ENCODE results near the gene ASB1. TPM values are rescaled to one million over a fixed set of nuclear protein-coding genes. Genes with fewer than 3 reads are reported as not detected.

The ASB1 gene
- total and polyA plus RNA-seq, 2 donors (not counting 1 experiment from before 2014, with no cell fraction given), result 31.9 to 50.7 TPM

- peaks cover 22% of the 10 kb centered on the region for H3K4me1 Mint-ChIP-seq
- peaks cover 94% of the 10 kb centered on the region for H3K79me2 ChIP-seq (ENCODE audit: control insufficient read depth, insufficient read depth, low read length)
- H3K9me3 ChIP-seq (ENCODE audit: control extremely low read depth in 1 of 3, control insufficient read depth in 2 of 3, insufficient read depth in 1 of 3, low read length in 2 of 3), result no peaks in the 10 kb centered on the region
- intact Hi-C loops (cut with micrococcal nuclease), result no loop called here
- H4K20me1 ChIP-seq (ENCODE audit: control insufficient read depth, insufficient read depth, low read length, poor library complexity, severe bottlenecking), result peaks cover 64% of the 10 kb centered on the region
- no peak overlapping the region for H3K9ac ChIP-seq (ENCODE audit: low read length)
- no peak overlapping the region for H2AFZ ChIP-seq (ENCODE audit: insufficient read depth, low read depth, low read length, poor library complexity, severe bottlenecking)
- no peak overlapping the region for H3K27ac Mint-ChIP-seq
- POLR2A ChIA-PET, result no interaction called here
- H3K4me1 ChIP-seq (ENCODE audit: control insufficient read depth in 2 of 2, insufficient read depth in 2 of 2, low read length in 2 of 2), result no peaks in the 10 kb centered on the region
- no peak overlapping the region for H3K4me3 Mint-ChIP-seq
- H3K27me3 ChIP-seq (replicated peaks in 1 of 4; ENCODE audit: control extremely low read depth in 1 of 4, control insufficient read depth in 3 of 4, insufficient read depth in 4 of 4, low read length in 3 of 4), result no peaks in the 10 kb centered on the region
- H3K27me3 Mint-ChIP-seq, result no peaks in the 10 kb centered on the region
- H3K4me3 ChIP-seq (ENCODE audit: control extremely low read depth in 1 of 5, extremely low read depth in 1 of 5, insufficient read depth in 1 of 5, low read depth in 2 of 5, low read length in 4 of 5), result no peak overlapping the region
- H3K27ac ChIP-seq (ENCODE audit: low read length in 2 of 2), result no peak overlapping the region
- ATAC-seq (ENCODE audit: low read depth) (no peak), DNase-seq (no peak)
- peaks cover 6 to 59% of the 10 kb centered on the region in 2 experiments for H3K36me3 ChIP-seq (replicated peaks in 1 of 2; ENCODE audit: control extremely low read depth in 1 of 2, control insufficient read depth in 1 of 2, extremely low read depth in 1 of 2, insufficient read depth in 2 of 2, low read length in 1 of 2)
- no peaks in the 10 kb centered on the region for H3K9me3 Mint-ChIP-seq (ENCODE audit: insufficient read depth)
- CTCF ChIA-PET, result no interaction called here
- no peak overlapping the region for H3K4me2 ChIP-seq (replicated peaks; ENCODE audit: low read depth, low read length, poor library complexity, severe bottlenecking)
- TF ChIP-seq, protein P1, sequence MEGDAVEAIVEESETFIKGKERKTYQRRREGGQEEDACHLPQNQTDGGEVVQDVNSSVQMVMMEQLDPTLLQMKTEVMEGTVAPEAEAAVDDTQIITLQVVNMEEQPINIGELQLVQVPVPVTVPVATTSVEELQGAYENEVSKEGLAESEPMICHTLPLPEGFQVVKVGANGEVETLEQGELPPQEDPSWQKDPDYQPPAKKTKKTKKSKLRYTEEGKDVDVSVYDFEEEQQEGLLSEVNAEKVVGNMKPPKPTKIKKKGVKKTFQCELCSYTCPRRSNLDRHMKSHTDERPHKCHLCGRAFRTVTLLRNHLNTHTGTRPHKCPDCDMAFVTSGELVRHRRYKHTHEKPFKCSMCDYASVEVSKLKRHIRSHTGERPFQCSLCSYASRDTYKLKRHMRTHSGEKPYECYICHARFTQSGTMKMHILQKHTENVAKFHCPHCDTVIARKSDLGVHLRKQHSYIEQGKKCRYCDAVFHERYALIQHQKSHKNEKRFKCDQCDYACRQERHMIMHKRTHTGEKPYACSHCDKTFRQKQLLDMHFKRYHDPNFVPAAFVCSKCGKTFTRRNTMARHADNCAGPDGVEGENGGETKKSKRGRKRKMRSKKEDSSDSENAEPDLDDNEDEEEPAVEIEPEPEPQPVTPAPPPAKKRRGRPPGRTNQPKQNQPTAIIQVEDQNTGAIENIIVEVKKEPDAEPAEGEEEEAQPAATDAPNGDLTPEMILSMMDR (IDR thresholded peaks at IDR 0.05), result no peak
- TF ChIP-seq EZH2 (IDR thresholded peaks at IDR 0.05; ENCODE audit: borderline replicate concordance, insufficient read depth, low read depth, low read length, poor library complexity, severe bottlenecking), result no peak
- 95% methylated on average over 24 of the region's 24 CpGs for WGBS (ENCODE audit: insufficient coverage)
Observed at GRCh38 chr2:238434846-238435751, 8.4 kb downstream of the ASB1 start.

- no peak overlapping the region for H3K27ac ChIP-seq (ENCODE audit: low read length in 2 of 2)
- Mint-ChIP-seq H3K4me3 (no peak overlapping the region), H3K4me1 (peaks cover 22% of the 10 kb centered on the region), H3K27ac (no peak overlapping the region), H3K9me3 (ENCODE audit: insufficient read depth) (no peaks in the 10 kb centered on the region), H3K27me3 (no peaks in the 10 kb centered on the region)
- CTCF ChIA-PET, result no interaction called here
- peaks cover 6 to 65% of the 10 kb centered on the region in 2 experiments for H3K36me3 ChIP-seq (replicated peaks in 1 of 2; ENCODE audit: control extremely low read depth in 1 of 2, control insufficient read depth in 1 of 2, extremely low read depth in 1 of 2, insufficient read depth in 2 of 2, low read length in 1 of 2)
- no peak overlapping the region for H3K4me2 ChIP-seq (replicated peaks; ENCODE audit: low read depth, low read length, poor library complexity, severe bottlenecking)
- H3K9ac ChIP-seq (ENCODE audit: low read length), result no peak overlapping the region
- no peaks in the 10 kb centered on the region for H3K9me3 ChIP-seq (ENCODE audit: control extremely low read depth in 1 of 3, control insufficient read depth in 2 of 3, insufficient read depth in 1 of 3, low read length in 2 of 3)
- peaks cover 94% of the 10 kb centered on the region for H3K79me2 ChIP-seq (ENCODE audit: control insufficient read depth, insufficient read depth, low read length)
- WGBS (ENCODE audit: insufficient coverage), result 98% methylated on average over 20 of the region's 20 CpGs
- DNase-seq (no peak), ATAC-seq (ENCODE audit: low read depth) (no peak)
- H4K20me1 ChIP-seq (ENCODE audit: control insufficient read depth, insufficient read depth, low read length, poor library complexity, severe bottlenecking), result peaks cover 65% of the 10 kb centered on the region
- POLR2A ChIA-PET, result no interaction called here
- H3K27me3 ChIP-seq (replicated peaks in 1 of 4; ENCODE audit: control extremely low read depth in 1 of 4, control insufficient read depth in 3 of 4, insufficient read depth in 4 of 4, low read length in 3 of 4), result no peaks in the 10 kb centered on the region
- TF ChIP-seq, protein P1 (IDR thresholded peaks at IDR 0.05), result no peak
- TF ChIP-seq EZH2 (IDR thresholded peaks at IDR 0.05; ENCODE audit: borderline replicate concordance, insufficient read depth, low read depth, low read length, poor library complexity, severe bottlenecking), result no peak
- H3K4me3 ChIP-seq (ENCODE audit: control extremely low read depth in 1 of 5, extremely low read depth in 1 of 5, insufficient read depth in 1 of 5, low read depth in 2 of 5, low read length in 4 of 5), result no peak overlapping the region
- H3K4me1 ChIP-seq (ENCODE audit: control insufficient read depth in 2 of 2, insufficient read depth in 2 of 2, low read length in 2 of 2), result no peaks in the 10 kb centered on the region
- no peak overlapping the region for H2AFZ ChIP-seq (ENCODE audit: insufficient read depth, low read depth, low read length, poor library complexity, severe bottlenecking)
- intact Hi-C loops (cut with micrococcal nuclease), result no loop called here
Observed at GRCh38 chr2:238435752-238436096, 9.0 kb downstream of the ASB1 start.

All from B cell (primary cell).